ENCODE data around the gene SLC30A5. TPM values are rescaled to one million over a fixed set of nuclear protein-coding genes. Genes with fewer than 3 reads are reported as not detected.
"Not testable (repeated sequence)": the region's sequence is repeated elsewhere in the genome, so short reads cannot be mapped to it uniquely, and the experiment has no call there.

SLC30A5 gene
- total RNA-seq, 1 experiment from 2014 or later = 50.0 TPM

- H4K20me1 ChIP-seq (ENCODE audit: insufficient read depth); H3K27me3 ChIP-seq (ENCODE audit: insufficient read depth, low read length); ATAC-seq; H3K79me2 ChIP-seq (ENCODE audit: insufficient read depth, low read length); H3K27ac ChIP-seq (ENCODE audit: low read depth, low read length); RAD21 ChIA-PET (ENCODE audit: low non-redundant PET in 1 of 2, low total read pairs in 2 of 2, uncharacterized antibody in 2 of 2, unreplicated experiment in 2 of 2); H3K9ac ChIP-seq (ENCODE audit: low read length); DNase-seq (ENCODE audit: low read depth, low spot score); H3K9me3 ChIP-seq (ENCODE audit: control insufficient read depth in 1 of 2, insufficient read depth in 1 of 2, low read depth in 1 of 2, low read length in 2 of 2); POLR2A ChIA-PET; BruUV-seq (replicated peaks); H2AFZ ChIP-seq (ENCODE audit: low read depth, low read length, poor library complexity, severe bottlenecking); intact Hi-C loops (cut with micrococcal nuclease); H3K9me2 ChIP-seq (ENCODE audit: insufficient read depth); CTCF ChIA-PET; H3K4me2 ChIP-seq (ENCODE audit: low read length); H3K4me1 ChIP-seq (ENCODE audit: control insufficient read depth in 1 of 2, insufficient read depth in 2 of 2, low read length in 2 of 2); H3K4me3 ChIP-seq (replicated peaks in 1 of 2; ENCODE audit: low read depth in 1 of 2, low read length in 2 of 2): not testable (repeated sequence)
- peaks cover 23 to 33% of the 10 kb centered on the region in 2 experiments; a peak in 3 of 4 replicates for H3K36me3 ChIP-seq (ENCODE audit: control insufficient read depth in 1 of 2, insufficient read depth in 2 of 2, low read length in 2 of 2)
These were observed 14.6 kb downstream of the SLC30A5 start for GRCh38 chr5:69108367-69108766.

GRCh38 chr5:69113851-69114250 is 20.0 kb downstream of the SLC30A5 start:
- Histone ChIP-seq H3K36me3 (ENCODE audit: control insufficient read depth in 1 of 2, insufficient read depth in 2 of 2, low read length in 2 of 2) (peaks cover 8 to 27% of the 10 kb centered on the region in 2 experiments; a peak in 3 of 4 replicates), H3K9me2 (ENCODE audit: insufficient read depth) (no peaks in the 10 kb centered on the region), H3K4me2 (ENCODE audit: low read length) (no peak overlapping the region), H3K4me3 (replicated peaks in 1 of 2; ENCODE audit: low read depth in 1 of 2, low read length in 2 of 2) (no peak overlapping the region), H3K9me3 (ENCODE audit: control insufficient read depth in 1 of 2, insufficient read depth in 1 of 2, low read depth in 1 of 2, low read length in 2 of 2) (no peaks in the 10 kb centered on the region), H2AFZ (ENCODE audit: low read depth, low read length, poor library complexity, severe bottlenecking) (no peak overlapping the region), H3K9ac (ENCODE audit: low read length) (no peak overlapping the region), H3K79me2 (ENCODE audit: insufficient read depth, low read length) (no peaks in the 10 kb centered on the region), H3K27me3 (ENCODE audit: insufficient read depth, low read length) (no peaks in the 10 kb centered on the region), H3K27ac (ENCODE audit: low read depth, low read length) (no peak overlapping the region), H3K4me1 (ENCODE audit: control insufficient read depth in 1 of 2, insufficient read depth in 2 of 2, low read length in 2 of 2) (no peaks in the 10 kb centered on the region), H4K20me1 (ENCODE audit: insufficient read depth) (no peaks in the 10 kb centered on the region)
- DNase-seq (ENCODE audit: low read depth, low spot score) = no peak
- no peak for TF ChIP-seq ZBTB33 (IDR thresholded peaks at IDR 0.05; ENCODE audit: extremely low read depth, insufficient replicate concordance, low read length)
- TF ChIP-seq EZH2 (IDR thresholded peaks at IDR 0.05) = no peak
- TF ChIP-seq ELF1 (IDR thresholded peaks at IDR 0.05; ENCODE audit: borderline replicate concordance, low read depth) = no peak
- no peak for TF ChIP-seq CTCF (IDR thresholded peaks at IDR 0.05 in 2 of 3, conservative IDR thresholded peaks at IDR 0.05 in 1 of 3; ENCODE audit: borderline replicate concordance in 1 of 3, insufficient read depth in 1 of 3, low read depth in 2 of 3, low read length in 2 of 3)
- no peak for TF ChIP-seq ZNF274 (IDR thresholded peaks at IDR 0.05; ENCODE audit: low read depth, low read length)
- no peak for TF ChIP-seq ZFX (IDR thresholded peaks at IDR 0.05)
- ChIA-PET RAD21 (ENCODE audit: low non-redundant PET in 1 of 2, low total read pairs in 2 of 2, uncharacterized antibody in 2 of 2, unreplicated experiment in 2 of 2) (no interaction called here), CTCF (interaction anchor here (1.9 kb wide), 1 partner anchor 20 kb away, joined by 4 read pairs; the partner anchor contains the start of gene SLC30A5), POLR2A (no interaction called here)
- ATAC-seq = no peak
- intact Hi-C loops (cut with micrococcal nuclease) = no loop called here
- no TSS peak for BruUV-seq (replicated peaks)
